GM21381 (cell line): ENCODE data around the gene SHISA8.

Experiments used
- ATAC-seq: cut with Tn5 transposase; IDR thresholded peaks from one replicate; pipeline ENCODE4 v1.9.1; 2021; ENCODE audit warnings: mild to moderate bottlenecking, moderate library complexity; ENCODE audit not compliant: unreplicated experiment

SHISA8 gene

GRCh38 chr22:41862530-41863266 lies 52.2 kb downstream of the SHISA8 start:
- ATAC-seq: peak; percentile 59

- ATAC-seq: peak; percentile 47
These were observed 52.7 kb downstream of the SHISA8 start for GRCh38 chr22:41862160-41862529.
